ENCODE measurements around the gene RFX8. TPM values are rescaled to one million over a fixed set of nuclear protein-coding genes. Genes with fewer than 3 reads are reported as not detected.
"Not testable (repeated sequence)": the region's sequence is repeated elsewhere in the genome, so short reads cannot be mapped to it uniquely, and the experiment has no call there.

The RFX8 gene
- total RNA-seq, 2 donors from 2014 or later = not detected

DNA sequence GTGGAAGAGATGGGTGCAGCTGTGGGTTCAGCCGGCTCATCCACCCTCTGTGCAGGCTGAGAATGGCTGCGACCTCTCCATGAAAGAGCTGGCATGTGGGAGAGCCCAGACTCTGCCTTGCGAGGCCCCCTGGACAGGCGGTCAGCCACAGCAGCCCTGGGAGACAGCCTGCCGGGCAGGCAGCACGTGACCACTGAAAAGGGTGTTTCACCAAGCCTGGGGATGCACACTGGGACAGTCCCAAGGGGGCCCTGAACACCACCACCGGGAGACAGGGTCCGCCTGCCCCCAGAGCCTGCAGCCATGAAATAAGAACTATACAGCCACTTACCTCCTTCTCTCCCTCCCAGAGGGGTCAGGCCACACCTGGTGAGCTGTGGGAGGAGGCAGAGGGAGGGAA, 11.5 kb downstream of the RFX8 start:
- DNase-seq (no peak), ATAC-seq (no peak)
- intact Hi-C loops (cut with DNase I, micrococcal nuclease) = no loop called here

DNA sequence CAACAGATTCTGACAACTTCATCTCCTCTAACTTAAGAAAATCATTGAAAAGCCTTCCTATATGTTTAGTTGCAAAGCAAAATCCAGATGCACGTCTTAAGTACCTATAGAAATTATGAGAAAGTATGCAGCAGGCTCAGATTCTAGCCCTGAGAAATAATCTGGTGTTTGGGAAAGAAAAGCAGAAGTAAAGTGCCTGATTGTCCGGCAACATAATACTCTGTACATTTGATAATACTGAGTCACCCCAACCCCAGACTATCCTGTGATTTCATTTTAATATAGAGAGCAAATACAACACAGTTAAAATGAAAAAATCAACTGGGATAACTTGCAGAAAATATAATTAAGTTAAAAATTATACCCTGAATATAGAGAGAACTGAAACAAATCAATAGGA, 13.5 kb downstream of the RFX8 start:
- DNase-seq (no peak), ATAC-seq (no peak)
- intact Hi-C loops (cut with DNase I, micrococcal nuclease) = no loop called here

DNA sequence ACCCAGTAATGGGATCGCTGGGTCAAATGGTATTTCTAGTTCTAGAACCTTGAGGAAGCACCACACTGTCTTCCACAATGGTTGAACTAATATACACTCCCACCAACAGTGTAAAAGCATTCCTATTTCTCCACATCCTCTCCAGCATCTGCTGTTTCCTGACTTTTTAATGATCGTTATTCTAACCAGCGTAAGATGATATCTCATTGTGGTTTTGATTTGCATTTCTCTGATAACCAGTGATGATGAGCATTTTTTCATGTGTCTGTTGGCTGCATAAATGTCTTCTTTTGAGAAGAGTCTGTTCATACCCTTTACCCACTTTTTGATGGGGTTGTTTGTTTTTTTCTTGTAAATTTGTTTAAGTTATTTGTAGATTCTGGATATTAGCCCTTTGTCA, 20.5 kb downstream of the RFX8 start:
- DNase-seq; ATAC-seq; intact Hi-C loops (cut with DNase I, micrococcal nuclease): not testable (repeated sequence)

DNA sequence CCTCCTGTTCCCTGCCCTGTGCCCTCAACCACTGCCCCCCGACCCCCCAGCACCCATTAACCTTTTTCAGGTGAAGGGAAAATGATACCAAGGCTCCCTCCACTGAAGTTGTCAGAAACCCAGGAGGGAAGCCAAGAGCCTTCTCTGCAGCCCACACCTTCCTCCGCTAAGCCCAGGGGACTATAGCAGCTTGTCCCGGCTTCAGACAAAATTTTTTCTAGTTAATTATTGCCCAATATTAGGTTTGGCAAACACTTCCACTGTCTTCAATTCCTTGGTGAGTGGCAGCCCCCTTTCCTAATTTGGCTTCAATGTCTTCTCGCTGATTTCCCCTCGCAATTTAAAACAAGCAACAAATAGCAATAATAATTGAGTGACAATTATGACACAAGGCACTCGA, 23.9 kb downstream of the RFX8 start:
- intact Hi-C loops (cut with DNase I, micrococcal nuclease) = no loop called here
- DNase-seq (no peak), ATAC-seq (no peak)

DNA sequence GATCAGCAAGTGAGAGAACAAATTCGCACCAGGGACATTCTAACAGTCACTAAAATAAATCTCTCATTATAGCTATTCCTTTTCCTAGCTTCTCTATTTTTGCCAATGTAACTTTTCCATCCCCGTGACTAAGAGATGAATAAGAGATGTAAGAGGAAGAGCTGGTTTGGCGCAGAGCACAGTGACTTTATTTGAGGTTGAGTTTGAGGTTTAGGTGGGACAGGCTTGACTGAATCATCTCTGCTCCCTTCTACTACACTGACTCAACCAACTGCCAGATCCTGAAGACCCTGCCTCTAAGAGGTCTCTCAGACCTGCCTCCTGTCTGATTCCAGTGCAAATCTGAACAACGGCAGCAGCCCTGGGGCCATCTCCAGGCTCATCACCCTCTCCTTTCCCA, 28.0 kb downstream of the RFX8 start:
- no peak for DNase-seq
- intact Hi-C loops (cut with DNase I, micrococcal nuclease) = no loop called here
- no peak for ATAC-seq

DNA sequence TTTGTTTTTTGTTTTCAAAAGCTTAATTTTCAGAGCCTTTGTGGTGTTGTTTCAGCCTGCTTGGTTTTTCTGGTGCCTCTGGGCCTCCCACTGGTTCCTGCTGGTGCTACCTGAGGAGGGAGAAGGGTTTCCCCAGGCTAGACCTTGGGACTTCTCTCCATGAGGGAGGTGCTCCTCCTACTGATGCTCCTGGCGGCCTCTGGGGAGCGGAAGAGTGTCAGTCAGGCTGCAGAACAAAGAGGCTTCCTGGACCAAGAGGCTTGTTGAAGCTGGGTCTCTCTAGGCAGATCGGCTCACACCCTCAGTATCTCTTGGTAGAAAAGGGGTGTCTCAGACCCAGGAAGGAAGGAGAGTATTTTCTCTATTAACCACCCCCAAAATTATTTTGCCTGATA, 32.2 kb downstream of the RFX8 start:
- no peak for ATAC-seq
- DNase-seq = no peak
- intact Hi-C loops (cut with DNase I, micrococcal nuclease) = no loop called here

DNA sequence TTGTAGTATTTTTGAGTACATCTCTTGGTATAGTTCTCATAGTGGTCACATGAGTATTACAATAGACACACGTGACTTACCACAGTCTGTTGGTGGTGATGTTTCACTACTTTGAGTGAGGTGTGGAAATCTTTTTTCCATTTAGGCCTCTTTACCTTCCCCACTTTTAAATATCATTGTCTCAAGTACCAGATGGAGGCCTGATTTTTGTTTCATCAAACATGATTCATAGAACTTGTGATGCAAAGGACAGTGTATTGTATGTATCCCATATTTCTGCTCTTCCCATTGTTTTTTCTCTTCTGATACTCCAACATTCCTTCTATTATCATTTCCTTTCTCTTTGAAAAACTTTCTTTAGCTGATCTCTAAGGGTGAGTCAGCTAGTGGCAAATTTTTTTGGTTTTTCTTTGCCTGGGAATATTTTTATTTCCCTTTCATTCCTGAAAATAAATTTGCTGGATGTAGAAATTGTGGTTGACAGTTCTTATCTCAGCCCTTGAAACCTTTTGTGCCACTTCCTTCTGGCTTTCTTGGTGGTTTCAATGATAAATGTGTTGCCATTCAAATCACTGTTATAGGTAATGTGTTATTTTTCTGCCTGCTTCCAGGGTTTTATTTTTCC, 32.8 kb downstream of the RFX8 start:
- ATAC-seq = no peak
- DNase-seq = no peak
- intact Hi-C loops (cut with DNase I, micrococcal nuclease) = no loop called here

DNA sequence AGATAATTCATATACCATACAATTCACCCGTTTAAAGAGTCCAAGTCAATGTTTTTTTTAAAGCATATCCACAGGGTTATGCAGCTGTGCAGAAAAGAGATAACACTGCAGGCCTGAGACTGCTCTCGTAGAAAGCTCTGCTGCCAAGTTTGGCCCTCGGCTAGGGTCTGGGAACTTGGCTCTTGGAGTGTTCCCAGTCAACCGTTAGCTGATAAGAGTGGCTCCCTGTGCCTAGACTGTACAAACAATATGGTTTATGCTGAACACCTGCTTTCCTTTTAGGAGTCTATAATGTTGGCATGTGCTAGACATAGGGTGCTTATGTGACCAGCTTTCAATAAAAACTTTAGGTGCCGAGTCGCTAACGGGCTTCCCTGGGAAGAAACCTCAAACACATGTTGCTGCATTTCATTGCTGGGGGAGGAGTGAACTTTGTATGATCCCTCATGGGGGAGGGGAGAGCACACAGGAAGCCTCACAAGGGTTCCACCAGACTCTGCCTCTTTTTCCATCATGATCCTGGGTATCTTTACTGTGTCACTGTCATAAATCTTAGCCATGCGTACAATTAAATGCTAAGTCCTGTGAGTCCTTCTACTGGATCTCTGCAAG, 34.7 kb downstream of the RFX8 start:
- ATAC-seq (peak; percentile 91), DNase-seq (peak in 1 of 2 donors; percentile 41)
- intact Hi-C loops (cut with DNase I, micrococcal nuclease) = no loop called here

DNA sequence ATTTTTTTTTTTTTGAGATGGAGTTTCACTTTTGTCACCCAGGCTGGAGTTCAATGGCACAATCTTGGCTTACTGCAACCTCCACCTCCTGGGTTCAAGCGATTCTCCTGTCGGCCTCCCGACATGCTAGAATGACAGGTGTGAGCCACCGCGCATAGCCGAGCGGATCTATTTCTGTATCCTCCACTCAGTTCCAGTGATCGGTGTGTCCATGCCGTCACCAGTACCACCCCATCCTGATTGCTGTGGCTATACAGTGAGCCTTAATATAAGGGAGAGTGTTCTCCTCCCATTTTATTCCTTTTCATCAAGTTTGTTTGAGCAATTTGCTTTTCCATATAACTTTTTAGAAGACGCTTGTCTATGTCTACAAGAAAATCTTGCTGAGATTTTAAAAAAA, 35.2 kb downstream of the RFX8 start:
- no peak for DNase-seq
- ATAC-seq = peak; percentile 44
- intact Hi-C loops (cut with DNase I, micrococcal nuclease) = no loop called here

DNA sequence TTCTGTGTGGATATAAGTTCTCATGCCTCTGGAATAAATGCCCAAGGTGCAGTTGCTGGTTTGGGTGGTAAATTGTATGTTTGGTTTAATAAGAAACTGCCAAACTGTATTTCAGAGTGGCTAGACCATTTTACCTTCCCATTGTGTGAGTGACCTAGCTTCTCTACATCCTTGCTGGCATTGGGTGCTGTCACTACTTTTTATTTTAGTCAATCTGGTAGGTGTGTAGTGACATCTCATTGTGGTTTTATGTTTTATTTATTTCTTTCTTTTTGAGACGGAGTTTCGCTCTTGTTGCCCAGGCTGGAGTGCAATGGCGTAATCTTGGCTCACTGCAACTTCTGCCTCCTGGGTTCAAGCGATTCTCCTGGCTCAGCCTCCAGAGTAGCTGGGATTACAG, 36.4 kb downstream of the RFX8 start:
- intact Hi-C loops (cut with DNase I, micrococcal nuclease); ATAC-seq; DNase-seq: not testable (repeated sequence)

DNA sequence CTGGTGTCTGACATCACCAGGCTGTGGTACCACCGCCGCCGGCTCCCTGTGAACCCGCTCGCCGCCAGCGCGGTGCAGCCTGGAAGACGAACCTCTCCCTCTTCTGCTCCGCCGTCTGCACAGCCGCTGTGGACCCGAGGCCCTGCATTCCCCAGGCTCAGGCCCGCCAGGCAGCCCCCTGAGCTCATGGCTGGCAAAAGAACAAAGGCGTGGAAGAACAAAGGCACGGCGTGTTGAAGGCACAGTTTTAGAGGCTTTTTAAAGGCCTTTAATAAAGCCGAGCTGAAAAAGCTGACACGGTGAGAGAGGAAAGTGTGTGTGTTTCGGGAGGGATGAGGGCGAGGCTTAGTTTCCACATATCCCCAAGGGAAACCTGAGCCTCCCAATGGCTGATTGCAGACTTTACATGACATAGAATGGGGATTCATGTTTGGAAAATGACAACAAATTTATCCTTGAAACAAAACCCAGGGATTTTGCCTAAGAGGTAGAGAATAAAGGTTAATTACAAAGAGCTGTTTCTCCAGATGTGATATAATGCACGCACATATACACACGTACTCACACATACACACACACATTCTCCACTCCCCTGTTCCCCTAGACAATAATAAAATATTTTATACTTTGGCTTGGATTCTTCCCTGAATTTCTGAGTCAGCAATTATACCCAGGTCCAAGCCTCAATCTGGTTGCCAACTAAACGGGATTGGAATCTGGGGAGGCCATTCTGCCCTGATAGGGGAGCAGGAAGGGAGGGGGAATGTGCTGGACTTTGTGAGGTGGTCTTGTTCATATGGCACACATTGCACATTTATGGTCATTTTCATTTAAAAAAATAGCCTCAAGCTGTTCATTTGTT, 39.7 kb downstream of the RFX8 start:
- DNase-seq (no peak), ATAC-seq (no peak)
- intact Hi-C loops (cut with DNase I, micrococcal nuclease) = no loop called here

DNA sequence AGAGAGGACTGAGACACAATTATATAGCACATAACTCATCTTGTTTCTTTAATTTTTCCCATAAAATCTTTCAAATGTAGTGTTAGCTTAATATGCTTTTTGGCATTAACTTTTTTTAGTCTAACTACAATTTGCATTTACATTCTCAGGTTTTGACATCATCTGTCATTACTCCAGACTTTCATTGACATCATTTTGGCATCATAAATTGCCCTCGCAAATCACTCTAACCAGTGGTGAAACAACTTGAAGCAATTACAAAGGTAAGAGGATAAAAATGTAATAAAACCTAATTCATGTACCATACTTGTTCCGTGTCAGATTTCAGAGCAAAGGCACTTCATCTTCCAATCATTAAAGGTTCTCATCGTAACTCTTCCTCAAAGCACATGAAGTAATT, 41.4 kb downstream of the RFX8 start:
- no peak for DNase-seq
- ATAC-seq = no peak
- intact Hi-C loops (cut with DNase I, micrococcal nuclease) = no loop called here

DNA sequence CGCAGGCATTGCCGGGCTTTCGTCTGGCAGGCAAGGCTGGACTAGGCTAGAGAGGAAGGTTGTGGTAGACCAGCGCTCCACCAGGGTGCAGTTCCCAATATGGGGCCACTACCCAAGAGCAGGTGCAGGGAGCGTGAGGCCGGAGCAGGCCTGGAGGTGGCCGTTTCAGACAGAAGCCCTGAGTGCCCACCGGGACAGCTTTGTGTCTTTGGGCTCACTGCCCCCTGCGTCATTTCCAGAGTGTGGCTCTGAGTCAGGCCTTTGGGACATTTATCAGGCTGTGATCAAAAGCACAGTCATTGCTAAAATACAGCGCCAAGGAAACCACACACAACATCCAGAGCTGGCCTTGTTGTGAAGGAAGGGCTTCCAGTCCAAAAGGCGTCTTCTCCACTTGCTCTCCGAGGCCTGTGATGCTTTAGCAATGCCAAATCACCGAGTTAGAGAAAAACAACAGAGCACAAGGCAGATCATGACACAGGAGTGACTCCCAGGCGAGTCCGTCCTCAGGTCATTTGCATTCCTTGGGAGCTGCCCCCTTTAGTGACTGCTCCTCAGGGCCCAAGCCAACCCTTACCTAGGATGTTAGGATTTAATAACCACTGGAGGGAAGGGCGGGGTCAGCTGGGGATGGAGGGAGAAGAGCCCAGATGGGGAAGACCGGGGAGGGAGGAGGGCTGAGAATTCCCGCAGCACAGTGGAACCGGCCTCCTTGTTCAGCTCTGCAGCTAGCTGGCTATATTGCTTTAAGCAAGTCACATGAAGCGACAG, 42.3 kb downstream of the RFX8 start:
- DNase-seq = no peak
- intact Hi-C loops (cut with DNase I, micrococcal nuclease) = no loop called here
- no peak for ATAC-seq

DNA sequence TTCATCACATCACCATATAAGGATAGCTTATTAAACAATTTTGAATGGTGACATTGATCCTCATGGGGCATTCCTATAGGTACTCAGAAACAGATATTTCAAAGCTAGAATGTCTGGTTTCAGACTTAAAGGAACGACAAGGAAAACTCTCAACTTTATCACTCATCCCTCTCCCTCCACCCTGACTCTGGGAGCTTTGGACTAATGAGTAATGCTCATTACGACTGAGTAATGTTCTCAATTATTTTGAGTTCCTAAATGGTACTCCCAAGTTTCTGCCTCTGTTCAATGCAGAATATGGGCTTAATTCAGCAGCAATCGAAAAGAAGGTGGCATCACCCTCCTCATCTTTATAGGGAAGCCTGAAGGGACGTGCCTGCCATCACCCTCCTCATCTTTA, 43.4 kb downstream of the RFX8 start:
- ATAC-seq (no peak), DNase-seq (no peak)
- intact Hi-C loops (cut with DNase I, micrococcal nuclease) = no loop called here

DNA sequence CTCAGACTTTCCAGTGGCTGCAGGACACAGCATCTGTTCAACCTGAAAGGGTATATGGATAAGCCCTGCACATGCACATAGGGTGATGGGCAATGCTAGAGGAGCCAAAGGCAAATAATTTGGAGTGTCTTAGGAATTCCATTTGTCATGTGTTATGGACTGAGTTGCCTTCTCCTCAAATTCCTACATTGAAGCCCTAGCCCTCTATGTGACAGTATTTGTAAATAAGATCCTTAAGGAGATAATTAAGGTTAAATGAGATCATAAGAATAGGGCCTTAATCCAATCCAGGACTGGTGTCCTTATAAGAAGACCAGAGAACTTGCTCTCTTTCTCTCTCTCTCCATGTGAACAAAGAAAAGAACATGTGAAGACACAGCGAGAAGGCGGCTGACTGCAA, 44.8 kb downstream of the RFX8 start:
- intact Hi-C loops (cut with DNase I, micrococcal nuclease) = no loop called here
- DNase-seq = no peak
- ATAC-seq = no peak

DNA sequence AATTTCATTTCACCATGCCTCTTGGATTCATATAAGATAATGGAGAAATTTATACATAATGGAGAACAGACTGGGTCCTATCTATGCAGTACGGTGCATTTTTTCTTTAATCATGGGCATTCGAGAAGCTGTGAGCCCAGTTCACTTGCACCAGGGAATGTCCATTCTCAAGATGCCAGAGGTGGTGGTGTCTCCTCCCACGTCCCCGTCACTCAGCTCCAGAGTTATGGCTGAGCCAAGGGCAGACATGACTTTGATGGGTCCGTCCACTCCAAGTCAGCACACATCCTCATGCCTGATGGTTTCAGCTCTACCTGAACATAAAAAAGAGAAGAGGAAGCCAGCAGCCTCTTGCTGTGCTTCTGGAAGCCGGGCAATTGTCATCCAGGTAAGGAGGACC, 45.5 kb downstream of the RFX8 start:
- intact Hi-C loops (cut with DNase I, micrococcal nuclease) = no loop called here
- DNase-seq (no peak), ATAC-seq (no peak)

DNA sequence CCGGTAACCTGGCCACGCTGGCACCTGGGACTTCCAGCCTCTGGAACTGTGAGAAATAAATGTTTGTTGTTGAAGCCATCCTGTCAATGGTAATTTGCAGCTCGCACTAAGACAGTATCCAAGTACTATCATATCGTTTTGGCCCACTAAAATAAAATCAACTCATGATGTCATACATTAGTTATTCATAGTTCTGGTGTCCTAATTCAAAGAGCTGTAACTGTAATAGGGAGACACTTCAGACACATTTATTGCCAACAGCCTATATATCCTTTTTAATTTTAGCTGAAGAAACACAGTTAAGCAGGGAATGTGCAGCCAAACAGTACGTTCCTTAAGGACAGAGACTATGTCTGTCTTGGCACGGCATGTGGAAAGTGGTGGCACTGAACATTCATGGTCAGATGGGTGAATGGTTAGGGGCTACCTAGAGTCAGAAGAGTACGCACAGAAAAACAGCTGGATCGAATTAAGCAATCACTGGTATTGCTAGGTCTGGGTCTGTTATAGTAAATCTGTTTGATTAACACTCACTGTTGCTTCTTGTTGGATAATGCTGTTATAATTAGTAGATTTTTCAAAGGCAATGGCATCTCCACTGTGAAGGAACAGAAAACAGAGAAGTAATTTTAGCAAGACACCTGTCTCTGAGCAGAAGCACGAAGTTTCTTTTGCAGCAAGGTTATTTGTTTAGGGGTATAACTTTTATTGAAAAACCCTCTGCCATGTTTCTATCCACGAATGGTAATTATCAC, 46.3 kb downstream of the RFX8 start:
- ATAC-seq (no peak), DNase-seq (no peak)
- intact Hi-C loops (cut with DNase I, micrococcal nuclease) = no loop called here

DNA sequence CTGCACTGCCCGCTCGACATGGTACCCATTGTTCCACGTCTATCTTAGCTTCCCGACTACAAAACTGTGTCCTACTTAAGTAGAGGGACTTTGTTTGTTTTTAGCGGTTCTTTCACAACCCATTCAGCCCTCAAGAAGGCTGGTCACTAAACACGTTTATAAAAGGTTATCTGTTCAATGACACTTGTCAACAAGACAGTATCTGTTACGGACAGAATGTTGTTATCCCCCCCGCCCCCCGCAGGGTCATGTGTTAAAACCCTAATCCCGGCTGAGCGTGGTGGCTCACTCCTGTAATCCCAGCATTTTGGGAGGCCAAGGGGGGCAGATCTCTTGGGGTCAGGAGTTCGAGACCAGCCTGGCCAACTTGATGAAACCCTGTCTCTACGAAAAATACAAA, 47.2 kb downstream of the RFX8 start:
- no peak for ATAC-seq
- intact Hi-C loops (cut with DNase I, micrococcal nuclease) = no loop called here
- no peak for DNase-seq

DNA sequence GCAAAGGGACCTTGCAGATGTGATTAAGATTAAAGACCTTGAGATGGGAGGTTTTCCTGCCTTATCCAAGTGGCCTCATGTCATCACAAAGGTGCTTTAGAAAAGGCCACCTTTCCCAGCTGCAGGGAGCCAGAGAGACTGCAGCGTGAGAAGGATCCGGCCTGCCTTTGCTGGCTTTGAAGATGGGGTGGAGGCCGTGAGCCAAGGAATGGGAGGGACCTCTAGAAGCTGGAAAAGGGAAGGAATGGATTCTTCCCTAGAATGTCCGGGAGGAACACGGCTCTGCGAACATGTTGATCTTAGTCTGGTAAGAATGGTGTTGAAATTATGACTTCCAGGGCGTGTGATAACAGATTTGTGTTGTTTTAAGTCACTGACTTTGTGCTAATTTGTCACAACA, 47.7 kb downstream of the RFX8 start:
- intact Hi-C loops (cut with DNase I, micrococcal nuclease) = no loop called here
- DNase-seq (no peak), ATAC-seq (no peak)

Data from left colon (tissue), 2 donors.